H9 (cell line): ENCODE data around the gene ATG2B. TPM values are rescaled to one million over a fixed set of nuclear protein-coding genes. Genes with fewer than 3 reads are reported as not detected.

ENCODE experiments used
- DNase-seq: peaks from one replicate; pipeline ENCODE4 v3.0.0-alpha.2; 2017
- H2AFZ ChIP-seq: one replicate; pipeline ENCODE4 v1.6.1; 2013; ENCODE audit warnings: mild to moderate bottlenecking, low read length, control low read depth, moderate library complexity
- H2AK5ac ChIP-seq: 2 replicates; pipeline ENCODE4 v1.6.1; 2013; ENCODE audit warnings: low read length, control low read depth, mixed read lengths; ENCODE audit not compliant: insufficient read length
- H2BK120ac ChIP-seq: one replicate; pipeline ENCODE4 v1.6.1; 2013; ENCODE audit warnings: low read depth, mild to moderate bottlenecking, low read length, control low read depth, inconsistent platforms; ENCODE audit not compliant: poor library complexity, severe bottlenecking
- H2BK12ac ChIP-seq: 2 replicates; pipeline ENCODE4 v1.6.1; 2013; ENCODE audit warnings: low read length, control low read depth, mixed read lengths, low read depth; ENCODE audit not compliant: insufficient read length
- H2BK15ac ChIP-seq: 2 replicates; pipeline ENCODE4 v1.6.1; 2013; ENCODE audit warnings: low read depth, low read length, control low read depth
- H2BK20ac ChIP-seq: one replicate; pipeline ENCODE4 v1.6.1; 2013; ENCODE audit warnings: low read depth, mild to moderate bottlenecking, low read length, control low read depth, inconsistent platforms; ENCODE audit not compliant: poor library complexity, severe bottlenecking
- H2BK5ac ChIP-seq: 2 replicates; pipeline ENCODE4 v1.6.1; 2013; ENCODE audit warnings: low read length, control low read depth, mixed read lengths; ENCODE audit not compliant: insufficient read length
- H3K14ac ChIP-seq: 2 replicates; pipeline ENCODE4 v1.6.1; 2013; ENCODE audit warnings: low read length, control low read depth; ENCODE audit not compliant: insufficient read depth
- H3K18ac ChIP-seq: 2 replicates; pipeline ENCODE4 v1.6.1; 2013; ENCODE audit warnings: low read depth, mild to moderate bottlenecking, mixed read lengths, low read length, control low read depth; ENCODE audit not compliant: insufficient read length
- H3K23ac ChIP-seq: 2 replicates; pipeline ENCODE4 v1.6.1; 2013; ENCODE audit warnings: low read length, control low read depth, mixed read lengths, low read depth; ENCODE audit not compliant: insufficient read length
- H3K23me2 ChIP-seq: 2 replicates; pipeline ENCODE4 v1.6.1; 2013; ENCODE audit warnings: low read depth, mild to moderate bottlenecking, mixed read lengths, low read length, control low read depth; ENCODE audit not compliant: insufficient read length, poor library complexity, severe bottlenecking
- H3K27ac ChIP-seq: 2 replicates; pipeline ENCODE4 v1.5.1; 2013; ENCODE audit warnings: low read length, control low read depth, mixed read lengths, low read depth; ENCODE audit not compliant: insufficient read length
- H3K27me3 ChIP-seq: 2 replicates; pipeline ENCODE4 v1.6.1; 2013; ENCODE audit warnings: low read length, control low read depth, inconsistent platforms; ENCODE audit not compliant: insufficient read depth
- H3K4ac ChIP-seq: 2 replicates; pipeline ENCODE4 v1.6.1; 2013; ENCODE audit warnings: low read depth, mild to moderate bottlenecking, control low read depth, inconsistent platforms, low read length, moderate library complexity
- H3K4me1 ChIP-seq: 2 replicates; pipeline ENCODE4 v1.6.1; 2013; ENCODE audit warnings: low read length, control low read depth, inconsistent platforms; ENCODE audit not compliant: insufficient read depth
- H3K4me2 ChIP-seq: 2 replicates; pipeline ENCODE4 v1.6.1; 2013; ENCODE audit warnings: low read length, control low read depth, mixed read lengths; ENCODE audit not compliant: insufficient read length, insufficient read depth
- H3K56ac ChIP-seq: 2 replicates; pipeline ENCODE4 v1.6.1; 2013; ENCODE audit warnings: low read depth, mild to moderate bottlenecking, mixed read lengths, low read length, control low read depth; ENCODE audit not compliant: insufficient read length
- H3K79me1 ChIP-seq: 2 replicates; pipeline ENCODE4 v1.6.1; 2013; ENCODE audit warnings: low read depth, mild to moderate bottlenecking, moderate library complexity, low read length, control low read depth, inconsistent platforms; ENCODE audit not compliant: insufficient read depth, poor library complexity, severe bottlenecking
- H3K79me2 ChIP-seq: 2 replicates; pipeline ENCODE4 v1.6.1; 2013; ENCODE audit warnings: low read length, control low read depth, inconsistent platforms; ENCODE audit not compliant: insufficient read depth
- H3K9ac ChIP-seq: 2 replicates; pipeline ENCODE4 v1.6.1; 2013; ENCODE audit warnings: low read length, control low read depth, mixed read lengths; ENCODE audit not compliant: insufficient read length; ENCODE audit errors: extremely low read depth
- H3K9me3 ChIP-seq: one replicate; pipeline ENCODE4 v1.6.1; 2013; ENCODE audit warnings: low read depth, low read length, inconsistent platforms; ENCODE audit not compliant: control insufficient read depth
- H3T11ph ChIP-seq: one replicate; pipeline ENCODE4 v1.6.1; 2013; ENCODE audit warnings: mild to moderate bottlenecking, low read length, control low read depth, inconsistent platforms
- H4K20me1 ChIP-seq: one replicate; pipeline ENCODE4 v1.6.1; 2013; ENCODE audit not compliant: control insufficient read depth, insufficient read length, insufficient read depth
- H4K5ac ChIP-seq: 2 replicates; pipeline ENCODE4 v1.6.1; 2013; ENCODE audit warnings: low read depth, mild to moderate bottlenecking, mixed read lengths, low read length, control low read depth; ENCODE audit not compliant: insufficient read length
- H4K8ac ChIP-seq: replicated peaks from 2 replicates; pipeline ENCODE4 v1.6.1; 2013; ENCODE audit warnings: low read length, control low read depth, mixed read lengths, low read depth; ENCODE audit not compliant: insufficient read length
- H4K91ac ChIP-seq: 2 replicates; pipeline ENCODE4 v1.6.1; 2013; ENCODE audit warnings: low read depth, mild to moderate bottlenecking, moderate library complexity, mixed read lengths, low read length, control low read depth; ENCODE audit not compliant: insufficient read length
- H3K27ac Mint-ChIP-seq, 3 experiments: 2 replicates in 2 of 3; 3 replicates in 1 of 3; pipeline ENCODE4 v1.8.0; 2020 to 2021; ENCODE audit warnings: mixed read lengths in 3 of 3, mild to moderate bottlenecking in 1 of 3, moderate library complexity in 1 of 3
- H3K27me3 Mint-ChIP-seq: 2 replicates; pipeline ENCODE4 v1.8.0; 2021; ENCODE audit warnings: low read depth, mild to moderate bottlenecking, moderate library complexity, mixed read lengths
- H3K36me3 Mint-ChIP-seq, 3 experiments: 2 replicates in 2 of 3; 3 replicates in 1 of 3; pipeline ENCODE4 v1.8.0; 2020 to 2021; ENCODE audit warnings: low read depth in 3 of 3, mixed read lengths in 3 of 3; ENCODE audit not compliant: insufficient read depth in 1 of 3
- H3K4me1 Mint-ChIP-seq, 2 experiments: 2 replicates each; pipeline ENCODE4 v1.8.0; 2020; ENCODE audit warnings: mixed read lengths in 2 of 2
- H3K4me3 Mint-ChIP-seq, 2 experiments: 2 replicates in 1 of 2; 3 replicates in 1 of 2; pipeline ENCODE4 v1.8.0; 2020 to 2021; ENCODE audit warnings: mild to moderate bottlenecking in 2 of 2, mixed read lengths in 2 of 2, moderate library complexity in 1 of 2
- H3K9me3 Mint-ChIP-seq, 2 experiments: 2 replicates in 1 of 2; 3 replicates in 1 of 2; pipeline ENCODE4 v1.8.0; 2020; ENCODE audit warnings: mild to moderate bottlenecking in 2 of 2, mixed read lengths in 2 of 2, moderate library complexity in 1 of 2
- WGBS: extraction: QIAGEN DNeasy Blood & Tissue Kit; methylation state at CpG from one replicate; pipeline ENCODE4 v1.1.7; 2013; ENCODE audit warnings: missing lambda C conversion rate, low lambda C conversion rate, mixed read lengths; ENCODE audit not compliant: insufficient read length; ENCODE audit errors: extremely low coverage; 5-methylcytosine and 5-hydroxymethylcytosine counted together
- total RNA-seq: library from RNA; stranded (reverse); gene quantifications from 2 replicates; pipeline ENCODE4 v1.2.1, GENCODE V29; 2021
- TF ChIP-seq, protein P1 (sequence below): fragments of 200-600 bp; sonication (generic); conservative IDR thresholded peaks from 3 replicates; pipeline ENCODE4 v1.8.0; 2021; ENCODE audit warnings: antibody characterized with exemption, mild to moderate bottlenecking

Gene ATG2B
- total RNA-seq, 1 experiment from 2014 or later = 12.6 TPM

DNA sequence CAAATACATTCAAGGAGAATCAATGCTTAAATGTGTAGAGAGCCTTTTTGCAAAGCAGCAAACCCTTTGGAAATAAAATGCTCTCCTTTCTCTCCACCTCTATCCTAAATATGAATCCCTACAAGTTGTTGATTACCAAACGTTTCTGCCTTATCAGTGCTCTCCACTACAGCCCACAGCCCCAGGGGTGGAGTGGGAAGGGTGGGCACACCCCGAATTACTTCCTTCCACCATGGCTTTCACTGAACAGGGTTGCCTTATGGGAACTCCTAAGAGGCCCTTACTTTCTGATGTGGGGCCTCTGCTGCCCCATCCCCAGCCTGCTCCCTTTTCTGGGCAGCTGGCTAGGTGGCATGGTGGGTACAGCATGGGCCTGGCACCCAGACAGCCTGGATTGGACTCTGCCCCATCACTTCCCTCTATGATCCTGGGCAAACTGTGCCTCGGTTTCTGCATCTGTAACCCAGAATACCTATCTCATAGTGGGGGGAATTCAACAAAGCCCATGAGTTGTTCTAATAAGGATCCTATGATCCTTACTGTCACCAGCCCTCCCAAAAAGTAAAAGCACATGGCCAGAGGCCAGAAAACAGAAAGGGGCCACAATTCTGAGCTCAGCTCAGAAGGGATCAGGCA is 44.9 kb upstream of the ATG2B start:
- no peak overlapping the region for H3T11ph ChIP-seq
- H4K5ac ChIP-seq = no peak overlapping the region
- H4K8ac ChIP-seq = no peak overlapping the region
- no peaks in the 10 kb centered on the region for H3K9me3 Mint-ChIP-seq
- no peak overlapping the region for H3K23ac ChIP-seq
- H3K56ac ChIP-seq = no peak overlapping the region
- H3K79me1 ChIP-seq = no peaks in the 10 kb centered on the region
- H3K36me3 Mint-ChIP-seq = no peaks in the 10 kb centered on the region
- H3K27ac ChIP-seq = no peak overlapping the region
- H3K27ac Mint-ChIP-seq = no peak overlapping the region; a peak in 1 of 7 replicates
- no peak overlapping the region for H3K4ac ChIP-seq
- WGBS = no CpG with 5 or more reads among the region's 3 CpGs
- H3K18ac ChIP-seq = no peak overlapping the region
- H3K4me1 Mint-ChIP-seq = peaks cover 0 to 5% of the 10 kb centered on the region in 2 experiments; a peak in 1 of 4 replicates
- no peak overlapping the region for H2BK5ac ChIP-seq
- H2BK12ac ChIP-seq = no peak overlapping the region
- no peaks in the 10 kb centered on the region for H3K4me1 ChIP-seq
- no peak for DNase-seq
- no peak overlapping the region for H4K91ac ChIP-seq
- no peaks in the 10 kb centered on the region for H3K23me2 ChIP-seq
- H2BK15ac ChIP-seq = no peak overlapping the region
- H3K14ac ChIP-seq = no peak overlapping the region
- TF ChIP-seq, protein P1, sequence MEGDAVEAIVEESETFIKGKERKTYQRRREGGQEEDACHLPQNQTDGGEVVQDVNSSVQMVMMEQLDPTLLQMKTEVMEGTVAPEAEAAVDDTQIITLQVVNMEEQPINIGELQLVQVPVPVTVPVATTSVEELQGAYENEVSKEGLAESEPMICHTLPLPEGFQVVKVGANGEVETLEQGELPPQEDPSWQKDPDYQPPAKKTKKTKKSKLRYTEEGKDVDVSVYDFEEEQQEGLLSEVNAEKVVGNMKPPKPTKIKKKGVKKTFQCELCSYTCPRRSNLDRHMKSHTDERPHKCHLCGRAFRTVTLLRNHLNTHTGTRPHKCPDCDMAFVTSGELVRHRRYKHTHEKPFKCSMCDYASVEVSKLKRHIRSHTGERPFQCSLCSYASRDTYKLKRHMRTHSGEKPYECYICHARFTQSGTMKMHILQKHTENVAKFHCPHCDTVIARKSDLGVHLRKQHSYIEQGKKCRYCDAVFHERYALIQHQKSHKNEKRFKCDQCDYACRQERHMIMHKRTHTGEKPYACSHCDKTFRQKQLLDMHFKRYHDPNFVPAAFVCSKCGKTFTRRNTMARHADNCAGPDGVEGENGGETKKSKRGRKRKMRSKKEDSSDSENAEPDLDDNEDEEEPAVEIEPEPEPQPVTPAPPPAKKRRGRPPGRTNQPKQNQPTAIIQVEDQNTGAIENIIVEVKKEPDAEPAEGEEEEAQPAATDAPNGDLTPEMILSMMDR = no peak
- no peak overlapping the region for H2AK5ac ChIP-seq
- H3K27me3 Mint-ChIP-seq = no peaks in the 10 kb centered on the region
- no peaks in the 10 kb centered on the region for H3K27me3 ChIP-seq
- H2BK20ac ChIP-seq = no peak overlapping the region
- H3K4me3 Mint-ChIP-seq = no peak overlapping the region
- no peaks in the 10 kb centered on the region for H3K79me2 ChIP-seq
- H3K4me2 ChIP-seq = no peak overlapping the region
- no peak overlapping the region for H3K9ac ChIP-seq
- no peak overlapping the region for H2BK120ac ChIP-seq
- no peaks in the 10 kb centered on the region for H4K20me1 ChIP-seq
- no peak overlapping the region for H2AFZ ChIP-seq
- no peaks in the 10 kb centered on the region for H3K9me3 ChIP-seq
